Measurements from ENCODE around the gene HMCN2. TPM values are rescaled to one million over a fixed set of nuclear protein-coding genes. Genes with fewer than 3 reads are reported as not detected.
"Not testable (repeated sequence)": the region's sequence is repeated elsewhere in the genome, so short reads cannot be mapped to it uniquely, and the experiment has no call there.

Gene HMCN2
- total and polyA plus RNA-seq, 2 experiments from 2014 or later = 0.50 to 0.54 TPM

DNA sequence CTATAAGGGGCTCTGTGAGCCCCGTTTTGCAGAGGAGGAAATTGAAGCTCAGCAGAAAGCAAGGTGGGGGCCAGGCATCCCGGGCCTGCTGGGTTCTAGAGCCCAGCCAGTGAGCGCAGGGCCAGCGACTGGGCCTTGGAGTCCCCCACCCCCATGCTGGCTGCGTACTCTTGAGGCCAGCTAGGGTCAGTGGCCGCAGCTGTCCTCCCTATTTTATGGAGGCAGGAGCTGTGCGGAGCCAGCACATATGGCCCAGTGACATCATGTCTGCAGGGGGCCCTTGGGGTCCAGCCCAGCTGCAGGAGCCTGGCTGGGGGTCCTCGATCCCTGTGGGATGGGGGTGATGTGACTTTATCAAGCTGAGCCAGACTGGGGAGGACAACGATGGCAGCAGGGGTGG lies 71.3 kb downstream of the HMCN2 start:
- DNase-seq (ENCODE audit: low spot score) = no peak
- WGBS (ENCODE audit: low lambda C conversion rate, missing lambda C conversion rate) = 81% methylated on average over 9 of the region's 9 CpGs
- no peaks in the 10 kb centered on the region for H3K36me3 ChIP-seq (replicated peaks; ENCODE audit: insufficient read depth, low read depth)

DNA sequence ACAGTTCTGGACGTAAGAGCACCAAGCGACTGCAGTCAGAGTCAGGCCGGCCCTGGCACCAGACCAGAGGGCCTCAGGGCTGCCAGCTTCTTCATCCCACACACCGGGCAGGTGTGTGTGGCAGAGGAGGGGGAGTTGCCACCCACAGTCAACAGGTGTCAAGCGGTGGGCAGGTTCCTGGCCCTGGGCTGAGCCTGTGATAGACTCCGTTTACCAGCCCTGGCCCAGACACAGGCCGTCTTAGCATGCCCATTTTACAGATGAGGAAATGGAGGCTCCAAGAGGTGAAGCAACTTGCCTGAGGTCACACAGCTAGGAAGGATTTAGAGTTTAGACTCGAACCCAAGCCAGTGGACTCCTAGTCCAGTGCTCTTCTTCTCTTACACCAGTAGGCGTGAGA lies 71.8 kb downstream of the HMCN2 start:
- no peaks in the 10 kb centered on the region for H3K9me3 ChIP-seq (ENCODE audit: low read depth)
- no peak overlapping the region for H3K4me3 ChIP-seq
- H4K20me1 ChIP-seq (ENCODE audit: insufficient read depth, poor library complexity, severe bottlenecking) = no peaks in the 10 kb centered on the region
- no peaks in the 10 kb centered on the region for H3K36me3 ChIP-seq (replicated peaks; ENCODE audit: insufficient read depth, low read depth)
- no peaks in the 10 kb centered on the region for H3K4me1 ChIP-seq (ENCODE audit: insufficient read depth)
- no peak for DNase-seq (ENCODE audit: low spot score)
- H3K27me3 ChIP-seq = no peaks in the 10 kb centered on the region
- TF ChIP-seq EZH2phosphoT487 (IDR thresholded peaks at IDR 0.05; ENCODE audit: low read depth, severe bottlenecking, unreplicated experiment) (no peak), EZH2 (IDR thresholded peaks at IDR 0.05; ENCODE audit: borderline replicate concordance) (no peak)
- TF ChIP-seq, protein P1, sequence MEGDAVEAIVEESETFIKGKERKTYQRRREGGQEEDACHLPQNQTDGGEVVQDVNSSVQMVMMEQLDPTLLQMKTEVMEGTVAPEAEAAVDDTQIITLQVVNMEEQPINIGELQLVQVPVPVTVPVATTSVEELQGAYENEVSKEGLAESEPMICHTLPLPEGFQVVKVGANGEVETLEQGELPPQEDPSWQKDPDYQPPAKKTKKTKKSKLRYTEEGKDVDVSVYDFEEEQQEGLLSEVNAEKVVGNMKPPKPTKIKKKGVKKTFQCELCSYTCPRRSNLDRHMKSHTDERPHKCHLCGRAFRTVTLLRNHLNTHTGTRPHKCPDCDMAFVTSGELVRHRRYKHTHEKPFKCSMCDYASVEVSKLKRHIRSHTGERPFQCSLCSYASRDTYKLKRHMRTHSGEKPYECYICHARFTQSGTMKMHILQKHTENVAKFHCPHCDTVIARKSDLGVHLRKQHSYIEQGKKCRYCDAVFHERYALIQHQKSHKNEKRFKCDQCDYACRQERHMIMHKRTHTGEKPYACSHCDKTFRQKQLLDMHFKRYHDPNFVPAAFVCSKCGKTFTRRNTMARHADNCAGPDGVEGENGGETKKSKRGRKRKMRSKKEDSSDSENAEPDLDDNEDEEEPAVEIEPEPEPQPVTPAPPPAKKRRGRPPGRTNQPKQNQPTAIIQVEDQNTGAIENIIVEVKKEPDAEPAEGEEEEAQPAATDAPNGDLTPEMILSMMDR (IDR thresholded peaks at IDR 0.05; ENCODE audit: poor library complexity) = no peak
- no peaks in the 10 kb centered on the region for H3K9me2 ChIP-seq (replicated peaks; ENCODE audit: insufficient read depth)
- H3K4me2 ChIP-seq = no peak overlapping the region
- H2AFZ ChIP-seq = no peak overlapping the region
- no peak overlapping the region for H3K27ac ChIP-seq
- 94% methylated on average over 9 of the region's 9 CpGs for WGBS (ENCODE audit: low lambda C conversion rate, missing lambda C conversion rate)
- H3K79me2 ChIP-seq = no peaks in the 10 kb centered on the region

More for the DNA sequence above, 71.3 kb downstream of the HMCN2 start:
- H3K27me3 ChIP-seq = no peaks in the 10 kb centered on the region
- H3K27ac ChIP-seq = no peak overlapping the region
- no peaks in the 10 kb centered on the region for H3K79me2 ChIP-seq
- H2AFZ ChIP-seq = no peak overlapping the region
- no peaks in the 10 kb centered on the region for H3K4me1 ChIP-seq (ENCODE audit: insufficient read depth)
- H3K4me3 ChIP-seq = no peak overlapping the region
- TF ChIP-seq EZH2phosphoT487 (IDR thresholded peaks at IDR 0.05; ENCODE audit: low read depth, severe bottlenecking, unreplicated experiment) (no peak), EZH2 (IDR thresholded peaks at IDR 0.05; ENCODE audit: borderline replicate concordance) (no peak)
- TF ChIP-seq, protein P1 (IDR thresholded peaks at IDR 0.05; ENCODE audit: poor library complexity) = no peak
- no peaks in the 10 kb centered on the region for H4K20me1 ChIP-seq (ENCODE audit: insufficient read depth, poor library complexity, severe bottlenecking)
- no peaks in the 10 kb centered on the region for H3K9me2 ChIP-seq (replicated peaks; ENCODE audit: insufficient read depth)
- no peak overlapping the region for H3K4me2 ChIP-seq
- H3K9me3 ChIP-seq (ENCODE audit: low read depth) = no peaks in the 10 kb centered on the region

DNA sequence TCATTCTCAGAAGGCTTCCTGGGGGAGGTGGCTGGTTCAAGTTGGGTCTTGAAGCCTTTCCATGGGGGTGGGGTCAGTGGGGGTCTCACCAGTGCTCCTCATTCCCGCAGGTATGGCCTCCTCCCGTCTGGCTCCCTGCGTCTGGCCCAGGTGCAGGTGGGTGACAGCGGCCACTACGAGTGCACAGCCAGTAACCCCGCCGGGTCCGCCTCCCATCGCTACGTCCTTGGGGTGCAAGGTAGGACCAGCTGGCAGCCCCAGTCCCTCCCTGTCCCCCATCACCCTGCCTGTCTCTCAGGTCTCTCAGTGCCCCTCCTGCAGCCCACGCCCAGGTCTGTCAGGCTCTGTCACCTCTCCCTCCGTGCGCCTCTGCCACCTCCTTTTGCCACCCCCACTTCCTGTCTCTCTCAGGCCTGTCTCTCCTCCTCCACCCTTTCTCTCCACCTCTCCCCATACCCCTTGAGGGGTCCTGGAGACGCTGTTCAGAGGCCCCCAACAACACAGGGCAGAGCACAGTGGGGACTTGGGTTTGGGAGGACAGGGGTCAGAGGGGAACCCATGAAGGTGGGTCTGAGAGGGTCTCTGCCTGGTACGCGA lies 72.3 kb downstream of the HMCN2 start:
- Histone ChIP-seq H3K36me3 (replicated peaks; ENCODE audit: insufficient read depth, low read depth) (no peaks in the 10 kb centered on the region), H3K4me3 (no peak overlapping the region), H3K9me3 (ENCODE audit: low read depth) (no peaks in the 10 kb centered on the region), H3K27me3 (no peaks in the 10 kb centered on the region), H3K27ac (no peak overlapping the region), H3K4me2 (no peak overlapping the region), H2AFZ (no peak overlapping the region), H4K20me1 (ENCODE audit: insufficient read depth, poor library complexity, severe bottlenecking) (no peaks in the 10 kb centered on the region), H3K79me2 (no peaks in the 10 kb centered on the region), H3K4me1 (ENCODE audit: insufficient read depth) (no peaks in the 10 kb centered on the region), H3K9me2 (replicated peaks; ENCODE audit: insufficient read depth) (no peaks in the 10 kb centered on the region)
- DNase-seq (ENCODE audit: low spot score) = no peak
- 81% methylated on average over 9 of the region's 16 CpGs for WGBS (ENCODE audit: low lambda C conversion rate, missing lambda C conversion rate)
- TF ChIP-seq, protein P1 (IDR thresholded peaks at IDR 0.05; ENCODE audit: poor library complexity) = no peak
- no peak for TF ChIP-seq EZH2phosphoT487 (IDR thresholded peaks at IDR 0.05; ENCODE audit: low read depth, severe bottlenecking, unreplicated experiment)
- no peak for TF ChIP-seq EZH2 (IDR thresholded peaks at IDR 0.05; ENCODE audit: borderline replicate concordance)

DNA sequence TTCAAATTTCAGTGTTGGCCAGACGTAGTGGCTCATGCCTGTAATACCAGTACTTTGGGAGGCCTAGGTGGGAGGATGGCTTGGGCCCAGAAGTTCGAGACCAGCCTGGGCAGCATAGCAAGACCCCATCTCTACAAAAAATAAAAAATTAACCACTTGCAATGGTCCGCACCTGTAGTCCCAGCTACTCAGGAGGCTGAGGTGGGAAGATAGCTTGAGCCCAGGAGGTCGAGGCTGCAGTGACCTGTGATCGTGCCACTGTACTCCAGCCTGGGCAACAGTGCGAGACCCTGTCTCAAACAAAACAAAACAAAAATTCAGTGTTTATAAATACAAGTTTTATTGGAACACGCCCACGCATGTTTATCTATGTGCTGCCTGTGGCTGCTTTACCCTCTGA lies 73.3 kb downstream of the HMCN2 start:
- H2AFZ ChIP-seq; H3K4me3 ChIP-seq; DNase-seq (ENCODE audit: low spot score); H3K4me2 ChIP-seq; H3K79me2 ChIP-seq; H3K36me3 ChIP-seq (replicated peaks; ENCODE audit: insufficient read depth, low read depth); H3K4me1 ChIP-seq (ENCODE audit: insufficient read depth); H3K27me3 ChIP-seq; H3K9me2 ChIP-seq (replicated peaks; ENCODE audit: insufficient read depth); H3K27ac ChIP-seq; H3K9me3 ChIP-seq (ENCODE audit: low read depth); H4K20me1 ChIP-seq (ENCODE audit: insufficient read depth, poor library complexity, severe bottlenecking): not testable (repeated sequence)
- WGBS (ENCODE audit: low lambda C conversion rate, missing lambda C conversion rate) = 93% methylated on average over 8 of the region's 8 CpGs

Measured in hepatocyte (in vitro differentiated cells).